Liver (tissue), 9 donors: ENCODE results near the gene SBK3. TPM values are rescaled to one million over a fixed set of nuclear protein-coding genes. Genes with fewer than 3 reads are reported as not detected.

Experiments used
- DNase-seq: peaks from one replicate; pipeline ENCODE4 v3.0.0-alpha.2; 2017; ENCODE audit warnings: low spot score
- H3K27ac ChIP-seq, 2 donors: one replicate each; pipeline ENCODE4 v1.7.0; 2013; ENCODE audit warnings: inconsistent platforms in 2 of 2, low read length in 2 of 2, control low read depth in 1 of 2, low read depth in 1 of 2, mild to moderate bottlenecking in 1 of 2
- H3K27me3 ChIP-seq, 4 donors: one replicate each; pipeline versions ENCODE4 v1.6.1 to v1.7.0; 2013; ENCODE audit warnings: low read length in 3 of 4, inconsistent platforms in 1 of 4, mild to moderate bottlenecking in 1 of 4, moderate library complexity in 1 of 4; ENCODE audit not compliant: control insufficient read depth in 4 of 4, insufficient read depth in 4 of 4
- H3K36me3 ChIP-seq, 4 donors: one replicate each; pipeline versions ENCODE4 v1.6.1 to v1.7.0; 2013; ENCODE audit warnings: low read length in 3 of 4, mild to moderate bottlenecking in 3 of 4, low read depth in 1 of 4, moderate library complexity in 1 of 4; ENCODE audit not compliant: control insufficient read depth in 4 of 4, insufficient read depth in 3 of 4
- H3K4me1 ChIP-seq, 4 donors: one replicate each; pipeline versions ENCODE4 v1.6.1 to v1.7.0; 2013; ENCODE audit warnings: low read length in 3 of 4, mild to moderate bottlenecking in 3 of 4, moderate library complexity in 1 of 4; ENCODE audit not compliant: control insufficient read depth in 4 of 4, insufficient read depth in 4 of 4
- H3K4me3 ChIP-seq, 3 donors: one replicate each; pipeline versions ENCODE4 v1.6.1 to v1.7.0; 2013; ENCODE audit warnings: low read length in 3 of 3, control low read depth in 1 of 3, low read depth in 1 of 3, mild to moderate bottlenecking in 1 of 3
- H3K9ac ChIP-seq, 2 donors: one replicate each; pipeline ENCODE4 v1.7.0; 2013; ENCODE audit warnings: low read length in 2 of 2, mild to moderate bottlenecking in 2 of 2, moderate library complexity in 2 of 2, control low read depth in 1 of 2, low read depth in 1 of 2
- H3K9me3 ChIP-seq, 4 donors: one replicate each; pipeline versions ENCODE4 v1.6.1 to v1.7.0; 2013; ENCODE audit warnings: low read length in 3 of 4; ENCODE audit not compliant: control insufficient read depth in 4 of 4
- CTCF ChIP-seq: fragments of 150-350 bp; IDR thresholded peaks from 2 replicates; pipeline ENCODE4 v1.5.1; 2017; ENCODE audit warnings: improper control_type of control experiment, low read depth, low read length; ENCODE audit not compliant: missing input control
- EGR1 ChIP-seq, 2 donors: IDR thresholded peaks; 2 replicates each; pipeline ENCODE4 v1.6.1; 2016 to 2018; ENCODE audit warnings: antibody characterized with exemption in 2 of 2, low read depth in 2 of 2
- FOXA1 ChIP-seq: IDR thresholded peaks from 2 replicates; pipeline ENCODE4 v1.6.1; 2016; ENCODE audit warnings: antibody characterized with exemption
- FOXA2 ChIP-seq: IDR thresholded peaks from 2 replicates; pipeline ENCODE4 v1.6.1; 2016; ENCODE audit warnings: antibody characterized with exemption
- JUND ChIP-seq, 2 donors: IDR thresholded peaks; 2 replicates each; pipeline ENCODE4 v1.6.1; 2016; ENCODE audit warnings: antibody characterized with exemption in 2 of 2
- MAX ChIP-seq: IDR thresholded peaks from 2 replicates; pipeline ENCODE4 v1.6.1; 2016; ENCODE audit warnings: antibody characterized with exemption
- REST ChIP-seq: IDR thresholded peaks from 2 replicates; pipeline ENCODE4 v1.6.1; 2016; ENCODE audit warnings: antibody characterized with exemption, mild to moderate bottlenecking
- RXRA ChIP-seq, 2 donors: IDR thresholded peaks; 2 replicates each; pipeline ENCODE4 v1.6.1; 2017 to 2018; ENCODE audit warnings: antibody characterized with exemption in 2 of 2, mild to moderate bottlenecking in 1 of 2
- TAF1 ChIP-seq: conservative IDR thresholded peaks from 2 replicates; pipeline ENCODE4 v1.6.1; 2016; ENCODE audit warnings: antibody characterized with exemption, mild to moderate bottlenecking
- YY1 ChIP-seq: IDR thresholded peaks from 2 replicates; pipeline ENCODE4 v1.6.1; 2016; ENCODE audit warnings: antibody characterized with exemption, mild to moderate bottlenecking
- ZBTB33 ChIP-seq: IDR thresholded peaks from 2 replicates; pipeline ENCODE4 v1.6.1; 2016; ENCODE audit warnings: antibody characterized with exemption
- WGBS: extraction: QIAGEN DNeasy Blood & Tissue Kit; methylation state at CpG from one replicate; pipeline ENCODE4 v1.1.7; 2013; 5-methylcytosine and 5-hydroxymethylcytosine counted together
- polyA plus RNA-seq, 2 donors: library from polyadenylated mRNA; stranded (reverse) in 1 of 2; unstranded in 1 of 2; fragments of 200-250 nt in 1 of 2; fragments of >200 nt in 1 of 2; fragmentation: Nextera tagmentation in 1 of 2; extraction: Ambion mirVana in 1 of 2; gene quantifications; one replicate each; pipeline versions ENCODE4 v1.2.1 to v1.2.3, GENCODE V29; 2013 to 2015
- total RNA-seq, 2 donors: library from RNA; depleted of rRNA; stranded (reverse); fragments of >200 nt; gene quantifications; one replicate each; pipeline ENCODE4 v1.2.3, GENCODE V29; 2014
- donor health status: healthy.
- donor health status: healthy.
- donor health status: healthy.
- donor health status: healthy.
- donor health status: healthy.

The SBK3 gene
- total and polyA plus RNA-seq, 4 donors, result 0.03 TPM; not detected in 3

DNA sequence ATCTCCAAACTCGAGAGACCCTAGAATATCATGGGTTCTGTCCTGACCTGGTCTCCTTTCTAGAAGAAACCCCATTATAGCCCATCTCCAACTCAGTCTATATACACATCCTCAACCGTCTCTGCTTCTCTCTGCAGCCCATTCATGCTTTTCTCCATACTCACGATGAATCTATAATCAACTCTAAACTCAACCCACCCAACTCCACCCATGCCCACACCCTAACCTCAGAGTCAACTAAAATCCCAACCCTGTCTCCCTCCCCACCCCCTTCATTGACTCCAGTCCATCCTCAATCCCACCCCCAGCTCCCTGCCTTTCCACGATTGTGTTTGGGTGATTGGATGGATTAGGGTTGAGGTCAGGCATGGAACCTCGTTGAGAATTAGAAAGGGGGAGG is 1.8 kb downstream of the SBK3 start (continued):
- TF ChIP-seq YY1, result no peak
- no peak for TF ChIP-seq FOXA1
- no peak for TF ChIP-seq JUND (IDR thresholded peaks at IDR 0.05)

- WGBS, result 71% methylated on average over 7 of the region's 7 CpGs
Observed at GRCh38 chr19:55542292-55542855, 3.0 kb downstream of the SBK3 start.

More at GRCh38 chr19:55542292-55542855, 3.0 kb downstream of the SBK3 start:
- Histone ChIP-seq H3K9ac (no peak overlapping the region), H3K4me3 (no peak overlapping the region), H3K27ac (no peak overlapping the region), H3K4me1 (peaks cover 0 to 2% (median 0%) of the 10 kb centered on the region in 4 donors), H3K27me3 (peaks cover 0 to 2% (median 0%) of the 10 kb centered on the region in 4 donors), H3K36me3 (no peaks in the 10 kb centered on the region), H3K9me3 (no peaks in the 10 kb centered on the region)
- no peak for DNase-seq
- no peak for TF ChIP-seq FOXA2
- TF ChIP-seq ZBTB33, result no peak
- TF ChIP-seq YY1, result no peak
- no peak for TF ChIP-seq FOXA1
- no peak for TF ChIP-seq TAF1
- TF ChIP-seq RXRA (IDR thresholded peaks at IDR 0.05), result no peak
- TF ChIP-seq CTCF, result no peak
- no peak for TF ChIP-seq EGR1 (IDR thresholded peaks at IDR 0.05; ENCODE audit: low read depth in 2 of 2)
- TF ChIP-seq MAX, result no peak
- no peak for TF ChIP-seq REST
